GM19240 (cell line): Measurements from ENCODE around the gene CHMP1A.
"Not testable (repeated sequence)": the region's sequence is repeated elsewhere in the genome, so short reads cannot be mapped to it uniquely, and the experiment has no call there.

Experiments used
- DNase-seq: peaks from one replicate; pipeline ENCODE4 v3.0.0; 2011; ENCODE audit warnings: low spot score; ENCODE audit not compliant: insufficient read length

CHMP1A gene

DNA sequence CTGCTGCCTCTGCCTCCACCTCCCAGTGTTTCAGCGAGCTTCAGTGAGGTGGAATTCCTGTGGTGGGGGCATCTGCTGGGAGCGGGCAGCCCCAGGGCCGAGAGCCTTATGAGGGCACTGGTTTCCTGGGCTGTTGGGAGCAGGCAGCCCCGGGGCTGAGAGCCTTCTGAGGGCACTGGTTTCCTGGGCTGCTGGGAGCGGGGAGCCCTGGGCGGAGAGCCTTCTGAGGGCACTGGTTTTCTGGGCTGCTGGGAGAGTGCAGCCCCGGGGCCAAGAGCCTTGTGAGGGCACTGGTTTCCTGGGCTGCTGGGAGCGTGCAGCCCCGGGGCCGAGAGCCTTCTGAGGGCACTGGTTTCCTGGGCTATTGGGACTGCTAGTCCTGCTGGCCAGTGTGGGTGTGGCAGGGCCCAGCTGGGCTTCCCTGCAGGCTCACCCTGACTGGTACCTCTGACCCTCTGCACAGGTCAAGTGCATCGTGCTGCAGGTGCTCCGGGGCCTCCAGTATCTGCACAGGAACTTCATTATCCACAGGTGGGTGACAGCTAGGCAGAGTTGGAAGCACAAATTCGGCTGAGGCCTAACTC lies 34.6 kb upstream of the CHMP1A start:
- DNase-seq: no peak

DNA sequence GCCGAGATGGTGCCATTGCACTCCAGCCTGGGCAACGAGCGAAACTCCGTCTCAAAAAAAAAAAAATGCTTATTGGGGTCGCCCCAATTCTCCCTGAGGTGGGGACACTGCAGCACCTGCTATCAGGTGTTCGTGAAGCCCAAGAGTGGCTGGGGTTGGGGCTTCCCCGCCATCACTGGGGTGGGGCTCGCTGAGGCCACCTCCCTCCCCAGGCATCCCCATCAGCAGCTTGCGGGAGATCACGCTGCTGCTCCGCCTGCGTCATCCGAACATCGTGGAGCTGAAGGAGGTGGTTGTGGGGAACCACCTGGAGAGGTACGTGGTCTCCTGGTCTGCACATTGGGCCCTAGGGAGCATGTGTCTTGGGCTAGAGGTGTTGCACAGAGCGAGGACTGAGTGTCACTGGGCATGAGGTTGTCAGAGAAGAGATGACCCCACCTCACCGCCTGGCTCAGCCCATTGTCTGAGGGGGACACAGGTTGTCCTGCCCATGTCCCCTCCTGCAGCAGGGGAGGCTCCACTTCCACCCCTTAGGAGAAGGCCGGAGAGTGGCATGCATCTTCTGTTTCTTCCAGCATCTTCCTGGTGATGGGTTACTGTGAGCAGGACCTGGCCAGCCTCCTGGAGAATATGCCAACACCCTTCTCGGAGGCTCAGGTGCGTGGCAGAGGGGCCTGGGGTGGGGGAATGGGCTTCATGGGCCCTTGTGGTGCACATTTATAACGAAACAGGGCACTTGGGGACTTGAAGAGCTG lies 33.9 kb upstream of the CHMP1A start:
- DNase-seq: no peak

DNA sequence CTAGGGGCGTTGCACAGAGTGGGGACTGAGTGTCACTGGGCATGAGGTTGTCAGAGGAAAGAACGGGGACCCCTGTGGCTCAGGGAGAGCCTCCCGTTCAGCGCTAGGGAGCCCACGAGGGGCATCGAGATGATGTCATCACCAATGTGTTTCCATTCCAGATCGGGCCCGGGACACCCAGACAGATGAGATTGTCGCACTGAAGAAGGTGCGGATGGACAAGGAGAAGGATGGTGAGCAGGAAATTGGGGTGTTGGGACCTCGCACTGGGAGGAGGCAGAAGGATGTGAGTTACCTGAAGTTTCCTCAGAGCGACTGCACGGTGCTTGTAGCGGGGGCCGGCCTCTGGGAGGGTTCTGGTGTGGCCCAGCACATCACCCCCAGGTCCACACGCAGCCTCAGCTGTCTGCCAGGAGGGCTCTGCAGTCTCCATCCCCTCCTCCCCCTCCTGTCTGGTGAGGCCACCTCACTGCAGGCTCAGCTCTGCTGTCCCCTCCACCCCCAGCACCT lies 32.9 kb upstream of the CHMP1A start:
- DNase-seq: no peak

GRCh38 chr16:89689621-89690020 lies 32.1 kb upstream of the CHMP1A start:
- not testable (repeated sequence) for DNase-seq

GRCh38 chr16:89689142-89689541 lies 31.6 kb upstream of the CHMP1A start:
- DNase-seq: no peak

- DNase-seq: no peak
Observed at GRCh38 chr16:89688395-89688794, 30.9 kb upstream of the CHMP1A start.

GRCh38 chr16:89687092-89687940 lies 29.8 kb upstream of the CHMP1A start:
- DNase-seq: no peak

- DNase-seq: peak; percentile 90
Observed at GRCh38 chr16:89686520-89687091, 29.1 kb upstream of the CHMP1A start, which contains the start of gene CDK10. CDK10 (plus strand) TSS chr16:89686689; CDS start chr16:89686711, 22 bp downstream.

DNA sequence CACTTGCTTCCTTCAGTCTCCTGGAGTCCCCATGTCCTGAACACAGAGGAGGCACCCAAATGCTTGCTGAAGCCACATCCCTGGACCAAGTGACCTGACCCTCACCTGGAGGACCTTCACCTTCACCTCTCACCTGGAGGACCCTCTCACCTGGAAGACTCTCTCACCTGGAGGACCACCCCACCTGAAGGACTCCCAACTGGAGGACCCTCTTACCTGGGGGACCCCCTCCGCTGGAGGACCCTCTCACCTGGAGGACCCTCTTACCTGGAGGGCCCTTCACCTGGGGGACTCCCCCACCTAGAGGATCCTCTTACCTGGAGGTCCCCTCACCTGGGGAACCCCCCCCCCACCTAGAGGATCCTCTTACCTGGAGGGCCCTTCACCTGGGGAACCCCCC lies 28.4 kb upstream of the CHMP1A start:
- DNase-seq: no peak

DNA sequence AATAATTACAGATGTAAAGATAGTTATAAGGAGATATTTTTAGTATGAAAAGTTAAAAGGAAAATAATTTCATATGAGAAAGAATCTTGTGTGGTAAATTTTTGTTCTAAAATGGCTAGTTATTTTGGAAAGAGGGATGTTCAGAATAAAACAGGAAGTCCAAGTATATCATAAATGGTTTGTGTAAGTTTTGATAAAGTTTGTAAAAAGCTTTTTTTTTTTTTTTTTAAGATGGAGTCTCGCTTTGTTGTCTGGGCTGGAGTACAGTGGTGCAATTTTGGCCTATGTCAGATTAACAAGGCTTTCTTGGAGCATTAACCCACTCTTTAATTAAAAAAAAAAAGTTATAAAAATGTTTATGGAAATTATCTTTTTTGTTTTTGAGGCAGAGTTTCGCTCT lies 20.8 kb upstream of the CHMP1A start:
- DNase-seq: no peak

- DNase-seq: no peak
Observed at GRCh38 chr16:89672177-89672941, 14.9 kb upstream of the CHMP1A start.

GRCh38 chr16:89671565-89671964 lies 14.1 kb upstream of the CHMP1A start:
- not testable (repeated sequence) for DNase-seq

GRCh38 chr16:89670496-89671431 lies 13.3 kb upstream of the CHMP1A start:
- DNase-seq: no peak

- no peak for DNase-seq
Observed at GRCh38 chr16:89669755-89670154, 12.2 kb upstream of the CHMP1A start.

DNA sequence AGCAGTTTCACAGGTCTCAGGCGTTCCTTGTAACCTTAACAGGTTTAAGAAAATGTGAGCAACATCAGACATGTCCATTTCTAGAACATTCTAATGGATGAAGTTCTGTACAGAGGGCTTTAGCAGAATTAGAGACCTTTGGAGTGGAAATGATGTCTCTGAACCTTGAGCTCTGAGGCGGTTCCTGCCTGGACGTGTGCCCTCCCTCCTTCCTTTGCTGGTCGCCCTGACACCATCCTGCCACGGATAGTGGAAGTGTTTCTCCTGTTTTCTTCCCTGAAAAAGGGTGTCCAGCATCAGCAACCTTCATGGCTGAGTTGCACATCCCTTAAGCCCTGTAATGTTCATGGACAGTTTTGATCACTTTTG lies 11.3 kb upstream of the CHMP1A start:
- DNase-seq: no peak

DNA sequence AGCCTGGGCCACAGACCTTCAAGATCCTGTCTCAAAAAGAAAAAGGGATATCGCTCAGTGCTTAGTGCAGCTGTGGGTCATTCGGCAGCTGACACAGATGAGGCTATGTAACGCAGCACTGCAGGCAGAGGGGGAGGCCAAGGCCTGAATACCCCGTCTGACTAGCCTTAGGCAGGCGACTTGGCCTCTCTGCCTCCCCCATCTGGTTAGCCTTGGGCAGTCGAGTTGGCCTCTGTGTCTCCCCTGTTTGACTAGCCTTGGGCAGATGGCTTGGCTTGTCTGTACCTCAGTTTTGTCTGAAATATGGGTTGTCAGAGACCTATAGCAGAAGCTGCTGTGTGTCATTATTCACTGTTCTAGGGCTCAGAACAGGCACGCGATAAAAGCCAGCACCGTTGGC lies 10.1 kb upstream of the CHMP1A start:
- DNase-seq: no peak

DNA sequence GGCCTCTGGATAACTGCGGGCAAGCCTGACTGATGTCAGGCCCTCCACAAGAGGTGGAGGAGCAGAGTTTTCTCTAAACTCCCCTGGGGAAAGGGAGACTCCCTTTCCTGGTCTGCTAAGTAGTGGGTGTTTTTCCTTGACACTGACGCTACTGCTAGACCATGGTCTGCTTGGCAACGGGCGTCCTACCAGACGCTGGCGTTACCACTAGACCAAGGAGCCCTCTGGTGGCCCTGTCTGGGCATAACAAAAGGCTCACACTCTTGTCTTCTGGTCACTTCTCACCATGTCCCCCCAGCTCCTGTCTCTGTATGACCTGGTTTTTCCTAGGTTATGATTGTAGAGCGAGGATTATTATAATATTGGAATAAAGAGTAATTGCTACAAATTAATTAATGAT lies 9.5 kb upstream of the CHMP1A start:
- DNase-seq: not testable (repeated sequence)

- DNase-seq: not testable (repeated sequence)
Observed at GRCh38 chr16:89664238-89664637, 6.7 kb upstream of the CHMP1A start.

GRCh38 chr16:89661215-89661614 lies 3.7 kb upstream of the CHMP1A start:
- DNase-seq: no peak

GRCh38 chr16:89660146-89660545 lies 2.6 kb upstream of the CHMP1A start:
- DNase-seq: no peak
